Fibroblast of skin of abdomen (primary cell): ENCODE data around the gene PMEPA1.

Source experiments
- DNase-seq: peaks from one replicate; pipeline ENCODE4 v3.0.0-alpha.2; 2013

The PMEPA1 gene

GRCh38 chr20:57693002-57693582 is 16.7 kb downstream of the PMEPA1 start:
- no peak for DNase-seq

- no peak for DNase-seq
Measured at GRCh38 chr20:57692393-57692792, 17.4 kb downstream of the PMEPA1 start.

DNA sequence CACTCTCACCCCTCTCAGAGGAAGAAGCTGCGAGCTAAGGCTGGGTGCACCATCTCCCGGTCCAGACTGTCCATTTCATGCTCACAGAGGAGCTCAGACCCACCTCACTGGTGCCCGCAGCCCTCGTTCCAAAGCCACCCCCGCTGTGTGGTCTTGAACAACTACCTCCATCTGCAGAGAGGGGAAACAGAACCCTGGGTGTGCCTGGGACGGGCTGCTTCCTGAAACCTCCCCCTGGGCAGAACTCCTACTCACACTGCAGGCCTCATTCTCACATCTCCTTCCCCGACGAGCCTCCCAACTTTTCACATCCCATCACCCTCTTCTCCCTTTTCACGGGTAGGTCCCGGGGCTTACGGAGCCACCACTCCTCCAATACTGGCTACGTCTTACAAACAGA is 18.1 kb downstream of the PMEPA1 start:
- no peak for DNase-seq

DNA sequence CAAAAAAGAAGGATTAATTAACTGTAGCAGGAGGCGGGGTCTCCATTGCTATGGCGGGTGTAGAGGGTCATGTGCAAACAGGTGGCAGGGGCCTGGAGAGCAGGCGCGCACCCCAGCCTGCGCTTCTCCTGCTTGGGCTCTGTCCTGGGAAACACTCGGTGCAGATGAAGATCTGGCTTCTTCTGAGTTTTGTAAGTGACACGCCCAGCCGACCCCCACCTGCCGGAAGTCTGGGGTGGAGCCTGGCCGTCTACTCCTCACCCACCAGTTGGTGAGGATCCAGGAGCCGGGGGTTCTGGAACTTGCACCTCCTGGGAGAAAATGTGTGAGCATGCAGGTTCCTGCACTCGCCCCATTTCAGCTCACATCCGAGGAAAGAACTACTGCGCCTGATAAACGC is 19.3 kb downstream of the PMEPA1 start:
- no peak for DNase-seq

- DNase-seq = no peak
Measured at GRCh38 chr20:57689745-57690481, 19.9 kb downstream of the PMEPA1 start.

- no peak for DNase-seq
Measured at GRCh38 chr20:57688864-57689263, 21.0 kb downstream of the PMEPA1 start.

- DNase-seq = no peak
Measured at GRCh38 chr20:57688295-57688694, 21.5 kb downstream of the PMEPA1 start.

DNA sequence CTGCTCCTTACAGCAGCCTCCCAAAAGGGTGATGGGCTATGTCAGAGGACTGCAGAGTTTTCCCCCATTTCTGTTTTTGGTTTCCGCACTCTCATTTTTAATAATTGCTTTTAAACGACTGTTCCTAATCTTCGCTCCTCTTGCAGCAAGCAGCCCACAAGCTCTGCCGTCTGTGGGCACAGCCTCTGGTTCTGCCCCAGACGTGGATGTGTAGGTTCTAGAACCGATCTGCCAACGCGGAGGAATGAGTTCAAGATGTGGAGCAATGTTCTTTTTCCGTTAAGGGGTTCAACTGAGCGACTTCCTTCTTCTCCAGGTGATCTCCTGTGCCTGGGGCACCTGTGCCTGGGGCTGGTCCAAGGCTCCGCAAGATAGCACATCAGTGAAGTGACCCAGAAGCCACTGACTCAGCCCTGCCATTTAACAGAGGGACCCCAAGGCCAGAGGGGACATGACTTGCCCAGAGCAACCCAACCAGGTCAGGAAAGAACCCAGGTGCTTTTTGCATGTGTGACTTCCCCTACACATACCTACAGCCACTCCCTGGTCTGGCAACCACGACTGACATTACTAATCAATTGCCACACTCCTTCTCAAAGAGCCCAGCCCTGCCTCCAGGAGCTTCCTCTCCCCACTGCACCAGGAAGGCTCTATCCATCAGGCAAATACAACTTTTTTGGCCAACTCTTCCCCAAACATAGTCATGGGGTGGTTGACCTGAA is 22.7 kb downstream of the PMEPA1 start:
- no peak for DNase-seq

DNA sequence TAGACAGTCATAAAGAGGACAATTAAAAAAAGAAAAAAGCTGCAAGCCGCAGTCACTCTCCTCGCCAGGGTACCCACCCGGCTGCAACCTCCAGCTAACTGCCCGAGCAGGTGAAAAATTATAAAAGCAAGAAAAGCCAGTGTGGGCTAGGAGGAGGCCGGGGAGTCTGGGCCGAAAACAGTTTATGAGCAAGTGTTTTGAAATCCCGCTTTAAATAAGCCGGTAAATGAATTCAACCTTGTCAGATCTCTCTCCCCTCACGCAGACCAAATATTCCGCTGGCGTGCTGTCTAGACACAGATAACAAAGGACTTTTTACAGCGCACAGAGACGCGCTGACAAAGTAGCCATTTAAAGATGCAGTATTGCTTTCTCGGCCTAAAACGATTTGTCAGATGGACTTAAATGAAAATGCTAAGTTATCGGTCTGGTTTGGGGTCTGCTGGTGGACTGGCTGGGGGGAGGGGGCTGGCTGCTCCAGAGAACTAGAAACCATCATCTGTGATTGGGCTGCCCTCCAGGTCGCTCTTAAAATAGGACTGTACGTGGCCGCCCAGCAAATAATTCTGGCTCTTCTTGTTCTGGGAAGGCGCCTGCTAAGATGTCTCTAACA is 24.6 kb downstream of the PMEPA1 start:
- no peak for DNase-seq

DNA sequence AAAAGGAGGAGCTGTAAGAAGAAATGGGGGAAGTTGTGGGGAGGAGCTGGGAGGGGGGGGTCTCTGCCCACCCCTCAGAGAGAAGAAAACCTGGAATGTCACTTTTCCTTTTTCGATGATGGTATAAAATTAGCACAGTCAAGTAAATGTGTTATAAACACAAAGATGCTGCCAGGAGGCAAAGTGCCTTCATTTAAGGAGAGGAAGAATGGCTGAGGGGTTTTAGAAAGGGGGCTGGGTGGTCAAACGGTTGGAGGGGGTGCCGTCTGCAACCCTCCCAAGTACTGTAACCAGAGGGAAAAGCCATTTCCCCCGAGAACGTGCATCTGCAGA is 25.0 kb downstream of the PMEPA1 start:
- DNase-seq = no peak

DNA sequence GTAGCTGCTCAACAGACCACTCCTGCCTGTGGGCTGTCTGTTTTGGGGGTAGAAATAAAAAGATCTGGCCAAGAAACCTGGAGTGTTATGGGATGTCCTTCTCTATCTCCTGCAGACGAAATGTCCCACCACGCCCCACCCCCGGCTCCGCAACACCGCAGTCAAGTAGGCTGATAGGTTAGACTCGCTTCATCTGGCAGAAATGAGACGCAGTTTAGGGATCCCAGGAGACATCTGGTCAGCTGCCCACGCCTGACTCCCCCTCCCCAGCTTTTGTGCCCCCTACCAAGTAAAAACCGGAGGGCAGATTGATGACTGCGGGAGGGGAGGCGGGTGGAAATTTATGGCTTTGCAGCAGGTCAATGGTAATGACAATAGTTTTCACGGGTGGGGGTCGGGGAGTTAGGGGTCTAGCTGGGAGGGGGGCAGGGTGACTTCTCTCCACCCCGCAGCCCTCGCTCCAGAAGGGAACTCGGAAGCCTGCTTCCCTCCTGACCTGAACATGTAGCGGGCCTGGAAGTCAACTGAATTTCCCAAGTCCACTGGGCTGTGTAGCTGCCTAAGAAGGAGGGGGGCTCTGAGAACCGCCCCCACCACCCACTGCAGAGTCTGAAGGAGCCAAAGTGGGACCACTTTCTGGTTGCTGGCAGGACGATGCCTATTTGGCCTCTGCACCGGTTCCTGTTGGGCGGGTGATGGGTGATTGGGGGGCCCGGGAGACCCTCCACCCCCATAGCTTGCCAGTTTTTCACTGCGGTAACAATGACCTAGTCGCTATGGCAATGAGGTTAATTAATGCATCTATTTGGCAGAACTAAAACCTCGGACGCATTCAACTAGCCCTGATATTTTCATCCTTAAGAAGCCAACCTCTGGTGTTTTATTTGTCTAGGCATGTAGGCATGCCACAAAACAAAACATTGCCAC is 25.7 kb downstream of the PMEPA1 start:
- DNase-seq = no peak

DNA sequence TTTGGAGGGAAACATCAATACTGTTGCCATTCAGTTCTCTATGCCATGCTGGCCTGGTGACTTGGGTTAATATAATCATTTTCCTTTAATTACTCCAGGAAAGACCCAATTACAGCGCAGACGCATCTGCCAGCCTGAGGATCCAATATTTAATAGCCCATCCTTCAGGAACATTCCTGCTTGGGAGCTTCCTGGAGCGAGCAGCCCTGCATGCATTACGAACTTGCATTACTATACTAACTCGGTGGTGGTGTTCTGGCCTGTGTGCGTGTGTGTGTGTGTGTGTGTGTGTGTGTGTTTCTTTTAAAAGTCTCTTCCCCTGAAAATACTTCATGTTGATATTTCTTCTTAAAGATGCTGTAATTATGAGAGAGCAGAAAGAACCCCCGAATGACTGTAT is 26.5 kb downstream of the PMEPA1 start:
- DNase-seq = peak; percentile 48

DNA sequence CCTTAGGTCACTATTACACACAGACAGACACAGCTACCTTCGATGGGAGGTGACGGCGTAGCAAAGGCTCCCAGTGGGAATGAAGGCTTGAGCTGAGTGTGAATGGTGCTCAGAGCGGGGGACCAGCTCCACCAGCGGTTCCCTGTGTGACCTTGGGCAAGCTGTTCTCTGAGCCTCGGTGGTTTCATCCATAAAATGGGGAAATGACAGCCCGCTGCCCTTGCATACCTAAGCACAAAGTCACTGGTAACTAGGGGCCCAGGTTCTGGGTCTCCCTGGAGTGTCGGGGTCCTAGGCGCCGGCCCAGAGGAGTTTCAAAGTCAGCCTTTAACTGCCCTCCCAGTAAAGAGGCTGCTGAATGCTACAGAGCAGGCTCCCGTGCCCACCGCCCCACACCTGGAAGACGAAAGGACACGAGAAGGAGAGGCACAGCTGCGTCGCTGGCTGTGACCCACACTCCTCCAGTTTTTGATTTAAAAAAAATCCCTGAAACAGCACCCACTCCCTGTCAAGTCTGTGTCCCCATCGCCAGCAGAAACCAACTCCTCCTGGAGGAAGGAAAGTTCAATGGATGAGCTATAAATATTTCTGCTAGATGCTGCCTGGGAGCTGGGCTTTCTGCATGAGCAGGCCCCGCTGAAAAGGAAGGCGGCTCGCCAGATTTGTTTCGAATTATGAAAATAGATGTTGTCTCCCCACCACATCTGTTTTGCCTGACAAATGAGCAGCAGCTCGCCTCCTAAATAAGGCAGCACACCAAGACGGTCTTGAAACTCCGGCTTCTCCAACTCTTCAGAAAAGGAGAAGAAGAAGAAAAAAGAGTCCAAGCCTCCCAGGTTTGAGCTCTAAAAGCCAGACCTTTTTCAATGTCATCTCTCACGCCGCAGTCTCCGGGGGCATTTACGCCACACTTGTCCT is 27.4 kb downstream of the PMEPA1 start:
- peak; percentile 39 for DNase-seq

GRCh38 chr20:57680934-57681914 is 28.6 kb downstream of the PMEPA1 start:
- DNase-seq = no peak

DNA sequence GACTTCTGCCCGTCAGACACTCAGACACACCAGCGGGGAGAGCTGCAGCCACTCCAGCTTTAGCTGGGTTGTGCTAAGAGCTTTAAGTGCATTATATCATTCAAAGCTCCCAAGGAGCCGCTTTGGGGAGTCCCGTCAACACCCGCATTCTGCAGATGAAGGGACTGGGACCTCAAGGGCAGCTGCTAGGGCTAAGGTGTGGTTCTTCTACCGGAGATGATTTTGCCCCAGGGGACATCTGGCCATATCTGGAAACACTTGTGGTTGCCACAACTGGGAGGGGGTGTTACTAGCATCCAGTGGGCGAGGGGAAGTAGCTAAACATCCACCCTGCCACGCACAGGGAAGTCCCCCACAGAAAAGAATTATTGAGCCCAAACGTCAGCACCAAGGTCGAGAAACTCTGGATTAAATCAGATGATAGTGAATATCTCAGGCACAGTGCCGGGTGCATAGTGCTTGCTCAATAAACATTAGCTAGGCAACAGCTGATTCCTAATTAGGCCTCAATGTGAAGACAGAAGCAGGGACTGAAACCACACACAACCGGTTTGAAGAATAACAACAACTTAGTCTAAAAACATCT is 29.6 kb downstream of the PMEPA1 start:
- no peak for DNase-seq

DNA sequence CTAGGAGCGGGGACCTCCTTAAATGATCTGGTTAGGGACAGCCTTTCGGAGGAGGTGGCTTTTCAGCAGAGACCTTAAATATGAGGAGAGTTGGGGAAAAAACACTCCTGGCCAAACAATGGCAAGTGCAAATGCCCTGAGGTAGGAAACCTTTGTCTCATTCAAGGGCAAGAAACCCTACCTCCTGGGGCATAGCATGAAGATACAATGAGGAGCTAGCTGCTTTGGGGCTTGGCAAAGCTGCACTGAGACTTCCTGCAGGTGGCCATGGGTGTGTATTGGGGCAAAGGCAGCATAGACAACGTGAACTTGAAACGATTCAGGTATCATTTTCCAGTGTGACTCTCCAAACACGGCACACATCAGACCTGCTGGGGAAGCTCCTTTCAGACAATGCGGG is 30.7 kb downstream of the PMEPA1 start:
- no peak for DNase-seq

DNA sequence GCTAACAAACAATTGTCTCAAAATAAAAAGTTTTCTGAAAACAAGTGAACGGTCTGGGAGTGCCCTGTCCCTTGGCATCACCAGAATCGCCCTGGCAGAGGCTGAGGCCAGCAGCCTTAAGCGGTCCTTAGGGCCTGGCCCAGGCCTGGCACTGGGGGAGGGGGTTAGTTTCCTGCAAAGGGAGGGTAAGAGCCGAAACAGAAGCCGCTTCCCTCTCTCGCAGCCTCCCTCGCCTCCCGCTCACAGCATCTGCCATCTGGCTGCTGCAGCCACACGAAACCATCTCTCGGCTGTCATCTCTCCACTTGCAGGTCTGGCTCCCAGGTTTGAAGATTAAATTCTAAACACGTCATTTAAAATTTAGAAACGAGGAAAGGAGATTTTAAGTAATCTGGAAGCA is 31.5 kb downstream of the PMEPA1 start:
- no peak for DNase-seq

DNA sequence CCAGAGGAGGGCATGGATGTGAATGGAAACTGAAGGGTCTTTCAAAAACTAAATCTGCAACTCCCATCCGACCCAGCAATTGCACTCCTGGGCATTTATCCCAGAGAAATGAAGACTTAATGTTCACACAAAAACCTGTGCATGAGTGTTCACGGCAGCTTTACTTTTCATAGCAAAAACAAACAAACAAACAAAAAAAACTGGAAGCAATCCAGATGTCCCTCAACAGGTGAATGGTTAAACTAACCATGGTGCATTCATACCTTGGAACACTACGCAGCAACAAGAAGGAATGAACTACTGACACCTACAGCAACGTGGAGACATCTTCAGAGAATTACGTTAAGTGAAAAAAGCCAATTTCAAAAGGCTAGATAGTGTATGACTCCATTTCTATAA is 32.2 kb downstream of the PMEPA1 start:
- DNase-seq = no peak
